HG02798 (cell line): ENCODE data around the gene NR2C1.
A peak's percentile ranks its signal among the peaks of the same experiment; 100 is the strongest.
"Not testable (repeated sequence)": the region's sequence is repeated elsewhere in the genome, so short reads cannot be mapped to it uniquely, and the experiment has no call there.

Experiments
- ATAC-seq: cut with Tn5 transposase; IDR thresholded peaks from one replicate; pipeline ENCODE4 v1.9.1; 2021; ENCODE audit warnings: mild to moderate bottlenecking; ENCODE audit not compliant: unreplicated experiment, poor library complexity

The NR2C1 gene

GRCh38 chr12:95072900-95073697, at the start of gene NR2C1:
Gene NR2C1, minus strand, starts transcription at chr12:95073618. Its CDS starts 6,234 bp downstream, at chr12:95067384.
- peak; percentile 94 for ATAC-seq

GRCh38 chr12:95118788-95119179, 45.4 kb upstream of the NR2C1 start:
- ATAC-seq, result no peak

DNA sequence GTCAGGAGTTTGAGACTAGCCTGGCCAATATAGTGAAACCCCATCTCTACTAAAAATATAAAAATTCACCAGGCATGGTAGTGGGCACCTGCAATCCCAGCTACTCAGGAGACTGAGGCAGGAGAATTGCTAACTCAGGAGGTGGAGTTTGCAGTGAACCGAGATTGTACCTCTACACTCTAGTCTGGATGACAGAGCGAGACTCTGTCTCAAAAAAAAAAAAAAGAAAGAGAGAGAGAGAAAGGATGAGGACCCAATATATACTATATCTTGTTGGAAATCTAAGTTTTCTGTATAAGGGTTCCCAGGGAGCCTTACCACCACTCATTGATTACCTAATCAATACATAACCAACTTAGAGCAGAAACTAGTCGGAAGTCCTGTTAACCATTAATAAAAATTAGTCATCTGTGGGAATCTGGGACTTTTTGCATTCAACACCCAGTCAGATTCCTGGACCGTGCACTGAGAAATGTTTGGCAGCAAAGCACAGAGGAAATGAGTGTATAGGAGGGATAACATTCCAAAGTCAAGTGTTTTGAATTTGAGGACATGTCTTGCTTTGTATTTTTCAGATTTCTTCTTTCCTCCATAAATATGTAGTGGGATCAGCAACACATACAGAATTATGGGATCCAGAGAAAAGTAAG, 44.8 kb upstream of the NR2C1 start:
- no peak for ATAC-seq

DNA sequence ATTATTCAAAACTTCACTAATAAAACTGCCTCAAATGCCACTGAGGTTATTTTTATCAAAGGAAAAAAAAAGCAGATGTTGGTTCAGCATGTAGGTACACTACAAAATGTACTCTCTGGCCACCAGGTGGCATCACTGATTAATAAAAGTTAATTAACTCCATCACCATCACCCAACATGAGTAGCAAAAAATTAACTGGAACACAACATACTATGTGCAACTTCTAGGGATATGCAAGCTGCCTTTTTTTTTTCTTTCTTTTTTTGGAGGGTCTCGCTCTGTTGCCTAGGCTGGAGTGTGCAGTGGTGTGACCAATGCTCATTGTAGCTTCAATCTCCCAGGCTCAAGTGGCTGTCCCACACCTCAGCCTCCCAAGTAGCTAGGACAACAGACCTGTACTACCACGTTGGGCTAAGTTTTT, 43.8 kb upstream of the NR2C1 start:
- ATAC-seq, result peak; percentile 82

- ATAC-seq, result peak; percentile 34
Measured at GRCh38 chr12:95116773-95117172, 43.4 kb upstream of the NR2C1 start.

- ATAC-seq, result no peak
Measured at GRCh38 chr12:95116341-95116740, 42.9 kb upstream of the NR2C1 start.

- no peak for ATAC-seq
Measured at GRCh38 chr12:95115641-95116040, 42.2 kb upstream of the NR2C1 start.

- ATAC-seq, result no peak
Measured at GRCh38 chr12:95114766-95115405, 41.5 kb upstream of the NR2C1 start.

- no peak for ATAC-seq
Measured at GRCh38 chr12:95107362-95107761, 33.9 kb upstream of the NR2C1 start.

DNA sequence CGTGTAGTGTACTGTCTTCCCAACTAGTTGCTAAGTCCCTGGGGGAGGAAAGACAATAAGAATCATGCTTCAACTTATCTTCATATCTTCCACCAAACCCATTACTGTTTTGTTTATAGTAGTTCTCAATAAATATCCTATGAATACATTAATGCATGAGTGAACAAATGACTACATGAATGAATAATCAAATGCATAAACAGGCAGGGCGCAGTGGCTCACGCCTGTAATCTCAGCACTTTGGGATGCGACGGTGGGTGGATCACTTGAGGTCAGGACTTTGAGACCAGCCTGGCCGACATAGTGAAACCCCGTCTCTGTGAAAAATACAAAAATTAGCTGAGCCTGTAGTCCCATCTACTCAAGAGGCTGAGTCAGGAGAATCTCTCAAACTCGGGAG, 32.1 kb upstream of the NR2C1 start:
- ATAC-seq, result no peak

DNA sequence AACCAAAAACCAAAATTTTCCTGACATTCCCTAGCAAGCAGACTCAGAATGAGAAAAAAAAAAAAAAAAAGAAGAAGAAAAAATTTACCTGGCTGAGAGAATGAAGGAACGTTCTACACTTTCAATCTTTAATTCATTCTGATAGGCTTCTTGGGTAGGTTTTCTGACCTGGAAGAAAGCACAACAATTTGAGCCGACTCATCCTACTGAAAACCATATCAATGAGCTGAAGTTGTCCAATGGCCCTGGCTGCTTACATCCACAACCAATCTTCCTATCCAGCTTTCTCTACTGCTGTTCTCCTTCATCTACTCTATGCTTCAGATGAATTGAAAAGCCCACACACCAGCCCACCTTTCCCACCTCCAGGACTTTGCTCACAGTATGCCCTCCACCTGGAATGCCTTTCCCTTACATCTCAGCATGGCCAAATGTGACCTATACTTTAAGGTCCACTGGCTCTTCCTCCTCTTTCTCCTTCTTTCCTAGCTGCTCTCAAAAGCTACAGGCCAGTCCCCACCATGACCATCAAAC, 31.6 kb upstream of the NR2C1 start:
- no peak for ATAC-seq

DNA sequence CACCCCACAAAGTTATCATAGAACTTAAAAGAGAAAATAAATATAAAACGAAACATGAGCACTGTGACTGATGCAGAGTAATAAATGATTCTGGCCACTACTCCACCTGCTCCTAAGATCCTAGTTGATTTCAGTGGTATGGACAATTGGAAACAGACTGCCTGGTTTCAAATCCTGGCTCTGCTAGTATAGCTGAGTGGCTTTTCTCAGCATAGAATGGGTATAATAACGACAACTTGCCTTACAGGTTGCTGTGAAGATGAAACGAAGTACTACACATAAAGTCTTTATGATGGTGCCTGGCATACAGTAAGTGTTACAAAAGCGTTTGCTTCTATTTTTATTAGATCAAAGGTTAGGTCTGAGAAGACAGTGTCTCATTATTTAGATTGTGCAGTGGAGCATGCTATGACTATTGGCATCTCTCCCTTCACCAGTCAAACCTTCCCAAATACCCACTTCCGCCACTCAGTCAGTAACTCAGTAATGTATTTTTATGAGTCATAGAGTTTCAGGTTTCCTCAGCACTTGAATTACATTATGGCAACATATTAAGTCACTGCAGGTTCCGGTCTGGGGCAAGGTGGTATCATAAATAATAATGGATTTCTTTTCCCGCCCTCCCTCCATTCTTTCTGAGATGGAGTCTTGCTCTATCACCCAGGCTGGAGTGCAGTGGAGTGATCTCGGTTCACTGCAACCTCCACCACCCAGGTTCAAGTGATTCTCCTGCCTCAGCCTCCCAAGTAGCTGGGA, 29.7 kb upstream of the NR2C1 start:
- ATAC-seq, result peak; percentile 96

DNA sequence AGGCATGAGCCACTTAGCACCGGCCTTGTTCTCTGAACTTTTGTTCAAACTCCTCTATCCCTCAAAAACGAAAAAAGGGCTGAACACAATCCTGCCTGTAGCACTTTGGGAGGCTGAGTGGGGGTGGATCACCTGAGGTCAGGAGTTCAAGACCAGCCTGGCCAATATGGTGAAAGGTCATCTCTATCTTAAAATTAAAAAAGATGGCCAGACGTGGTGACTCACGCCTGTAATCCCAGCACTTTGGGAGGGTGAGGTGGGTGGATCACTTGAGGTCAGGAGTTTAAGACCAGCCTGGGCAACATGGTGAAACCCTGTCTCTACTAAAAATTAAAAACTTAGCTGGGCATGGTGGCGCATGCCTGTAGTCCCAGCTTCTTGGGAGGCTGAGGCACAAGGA, 28.5 kb upstream of the NR2C1 start:
- ATAC-seq, result not testable (repeated sequence)

GRCh38 chr12:95100264-95101190, 27.1 kb upstream of the NR2C1 start:
- no peak for ATAC-seq

DNA sequence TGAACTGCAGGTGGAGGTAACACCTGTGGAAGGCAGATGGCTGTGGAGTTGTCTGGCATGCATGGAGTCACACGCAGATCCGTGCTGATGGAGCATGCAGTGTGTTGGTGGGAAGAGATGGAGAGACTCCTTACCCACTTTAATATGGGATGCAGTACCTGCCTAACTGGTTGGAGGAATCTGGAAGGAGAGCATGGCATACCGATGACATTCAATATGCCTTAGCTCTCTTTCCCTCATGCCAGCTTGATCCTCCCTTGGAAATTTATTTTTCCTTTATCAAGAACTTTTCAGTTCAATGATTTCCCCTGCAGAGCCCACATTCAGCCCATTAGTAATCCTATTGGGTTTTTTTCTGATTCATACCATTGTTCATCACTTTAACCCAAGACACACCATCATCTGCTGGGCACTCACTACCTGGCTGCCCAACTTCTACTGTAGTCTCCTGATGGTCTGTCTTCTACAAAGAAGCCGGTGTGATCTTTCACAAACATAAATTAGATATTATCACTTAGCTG, 25.9 kb upstream of the NR2C1 start:
- ATAC-seq, result no peak

DNA sequence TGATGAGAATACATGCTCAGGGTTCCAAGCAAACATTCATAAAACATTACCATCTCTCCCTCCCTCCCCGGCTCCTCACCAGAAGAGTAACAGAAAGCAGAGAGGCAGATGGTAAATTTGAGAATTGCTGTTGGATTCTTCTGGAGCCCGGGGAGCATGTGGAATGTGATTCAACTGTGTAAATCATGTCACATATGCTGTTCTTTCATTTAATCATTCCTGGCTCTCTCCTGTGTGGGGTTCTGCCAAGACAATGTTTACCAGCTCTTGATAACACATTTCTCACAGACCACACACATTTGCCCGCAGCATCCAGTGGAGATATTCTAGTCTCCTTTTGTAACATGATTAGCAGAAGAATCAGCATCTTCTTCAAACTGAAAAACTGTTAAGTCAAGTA, 23.4 kb upstream of the NR2C1 start:
- ATAC-seq, result no peak

- no peak for ATAC-seq
Measured at GRCh38 chr12:95096378-95096777, 23.0 kb upstream of the NR2C1 start.

- not testable (repeated sequence) for ATAC-seq
Measured at GRCh38 chr12:95095866-95096265, 22.4 kb upstream of the NR2C1 start.

DNA sequence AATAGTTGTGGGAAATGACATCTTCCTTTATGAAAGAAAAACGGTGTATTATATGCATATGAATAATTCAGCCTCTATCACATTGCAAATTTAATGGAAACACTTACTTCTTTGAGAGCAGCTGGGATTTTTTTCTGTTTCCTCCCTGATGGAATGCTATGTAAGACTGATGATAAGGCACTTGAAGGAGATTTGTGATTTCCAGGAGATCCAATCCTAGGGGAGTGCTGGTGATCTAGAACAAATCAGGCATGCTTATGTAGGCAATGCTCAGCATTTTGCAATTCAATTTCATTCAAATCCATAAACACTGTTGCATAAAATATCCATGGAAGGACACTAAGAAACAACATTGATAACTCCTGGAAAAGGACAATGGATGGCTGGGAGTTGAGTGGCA, 16.0 kb upstream of the NR2C1 start:
- ATAC-seq, result no peak
